Measurements from ENCODE around the gene SLC16A12. TPM values are rescaled to one million over a fixed set of nuclear protein-coding genes. Genes with fewer than 3 reads are reported as not detected.

The SLC16A12 gene
- total and polyA plus RNA-seq, 12 donors = 0.25 to 2.4 (median 0.53) TPM; not detected in 1

DNA sequence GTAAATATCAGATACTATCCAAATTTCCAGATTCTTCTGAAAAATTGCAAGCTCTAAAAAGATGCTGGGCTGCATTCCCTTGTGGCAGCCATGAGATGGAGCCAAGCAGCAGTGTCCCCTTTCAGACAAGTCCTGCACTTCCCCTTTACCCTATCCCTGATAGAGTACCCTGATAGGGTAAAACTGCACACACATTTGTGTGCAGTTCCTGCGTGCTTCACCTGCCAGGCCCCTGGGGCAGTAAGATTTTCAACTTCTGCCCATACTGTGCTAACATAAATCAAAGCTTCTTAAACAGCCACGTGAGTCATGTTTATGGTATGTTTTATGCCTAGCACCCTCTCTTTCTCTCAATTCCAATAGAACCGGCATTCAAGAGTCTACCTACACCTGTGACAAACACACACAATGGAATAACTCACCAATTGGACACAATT, 68.8 kb downstream of the SLC16A12 start:
- H3K27ac ChIP-seq = no peak overlapping the region
- H3K36me3 ChIP-seq (replicated peaks in 1 of 2) = no peaks in the 10 kb centered on the region
- DNase-seq = peak in 3 of 7 donors; percentile 24 to 31 (median 25)
- H3K4me1 ChIP-seq (replicated peaks in 1 of 2) = no peaks in the 10 kb centered on the region
- TF ChIP-seq, protein P1, sequence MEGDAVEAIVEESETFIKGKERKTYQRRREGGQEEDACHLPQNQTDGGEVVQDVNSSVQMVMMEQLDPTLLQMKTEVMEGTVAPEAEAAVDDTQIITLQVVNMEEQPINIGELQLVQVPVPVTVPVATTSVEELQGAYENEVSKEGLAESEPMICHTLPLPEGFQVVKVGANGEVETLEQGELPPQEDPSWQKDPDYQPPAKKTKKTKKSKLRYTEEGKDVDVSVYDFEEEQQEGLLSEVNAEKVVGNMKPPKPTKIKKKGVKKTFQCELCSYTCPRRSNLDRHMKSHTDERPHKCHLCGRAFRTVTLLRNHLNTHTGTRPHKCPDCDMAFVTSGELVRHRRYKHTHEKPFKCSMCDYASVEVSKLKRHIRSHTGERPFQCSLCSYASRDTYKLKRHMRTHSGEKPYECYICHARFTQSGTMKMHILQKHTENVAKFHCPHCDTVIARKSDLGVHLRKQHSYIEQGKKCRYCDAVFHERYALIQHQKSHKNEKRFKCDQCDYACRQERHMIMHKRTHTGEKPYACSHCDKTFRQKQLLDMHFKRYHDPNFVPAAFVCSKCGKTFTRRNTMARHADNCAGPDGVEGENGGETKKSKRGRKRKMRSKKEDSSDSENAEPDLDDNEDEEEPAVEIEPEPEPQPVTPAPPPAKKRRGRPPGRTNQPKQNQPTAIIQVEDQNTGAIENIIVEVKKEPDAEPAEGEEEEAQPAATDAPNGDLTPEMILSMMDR (IDR thresholded peaks at IDR 0.05) = peak in 4 of 6 experiments; percentile 35 to 57 (median 48)
- TF ChIP-seq POLR2A (IDR thresholded peaks at IDR 0.05) = no peak
- intact Hi-C loops (cut with DNase I) = no loop called here
- H3K4me3 ChIP-seq = no peak overlapping the region
- 33 to 48% (median 39%) methylated on average over 3 of the region's 3 CpGs for WGBS, 4 donors
- no peaks in the 10 kb centered on the region for H3K27me3 ChIP-seq
- H3K9me3 ChIP-seq (replicated peaks in 1 of 3) = no peaks in the 10 kb centered on the region

DNA sequence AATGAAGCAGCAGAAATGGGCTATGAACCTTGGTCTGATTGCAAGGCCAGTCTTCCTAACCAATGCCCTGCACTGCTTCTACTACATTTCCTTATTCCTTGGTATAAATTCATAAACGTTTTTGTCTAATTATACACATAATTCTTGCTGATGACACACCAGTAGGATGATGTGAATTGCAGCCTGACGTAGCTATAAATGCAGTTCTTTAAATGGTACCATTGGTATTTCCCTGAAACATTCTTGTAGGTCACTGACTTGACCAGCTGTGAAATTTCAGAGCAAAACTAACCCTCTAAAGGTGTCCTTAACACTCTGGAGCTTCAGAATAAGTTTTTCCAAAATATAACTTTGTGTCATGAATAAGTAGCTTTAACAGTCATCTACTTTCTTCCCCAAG, 70.2 kb downstream of the SLC16A12 start:
- no peak overlapping the region for H3K4me3 ChIP-seq
- no peaks in the 10 kb centered on the region for H3K4me1 ChIP-seq (replicated peaks in 1 of 2)
- no peaks in the 10 kb centered on the region for H3K9me3 ChIP-seq (replicated peaks in 1 of 3)
- H3K36me3 ChIP-seq (replicated peaks in 1 of 2) = no peaks in the 10 kb centered on the region
- intact Hi-C loops (cut with DNase I) = no loop called here
- WGBS, 4 donors = 43 to 60% (median 53%) methylated on average over 2 of the region's 2 CpGs
- no peak for DNase-seq
- TF ChIP-seq, protein P1 (IDR thresholded peaks at IDR 0.05) = no peak
- TF ChIP-seq POLR2A (IDR thresholded peaks at IDR 0.05) = no peak
- H3K27ac ChIP-seq = no peak overlapping the region
- H3K27me3 ChIP-seq = no peaks in the 10 kb centered on the region

DNA sequence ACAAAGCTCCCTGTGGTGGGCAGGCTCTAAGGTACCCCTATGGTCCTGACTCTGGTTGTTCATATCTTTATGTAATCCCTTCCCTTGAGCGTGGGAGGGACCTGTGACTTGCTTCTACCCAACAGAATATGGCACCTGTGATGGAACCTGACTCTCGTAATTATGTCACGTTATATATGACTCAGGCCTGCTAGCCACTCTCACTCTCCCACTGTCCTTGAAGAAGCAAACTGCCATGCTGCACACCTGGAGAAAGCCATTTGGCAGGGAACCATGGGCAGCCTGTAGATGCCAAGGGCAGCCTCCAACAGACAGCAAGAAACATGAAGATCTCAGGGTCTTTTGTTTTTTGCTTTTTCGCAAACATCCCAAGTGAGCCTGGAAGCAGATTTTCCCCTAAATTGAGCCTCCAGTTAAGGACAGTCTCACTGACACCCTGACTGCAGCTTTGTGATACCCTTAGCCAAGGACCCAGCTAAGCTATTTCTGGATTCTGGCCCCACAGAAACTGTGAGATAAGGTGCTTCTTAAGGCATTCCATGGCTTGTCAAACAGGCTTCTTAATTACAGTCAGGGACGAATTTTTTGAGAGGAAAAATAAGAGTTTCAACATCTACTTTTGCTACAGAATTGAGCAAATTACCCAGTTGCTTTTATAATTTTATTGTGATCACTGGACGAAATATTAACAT, 71.4 kb downstream of the SLC16A12 start:
- no peaks in the 10 kb centered on the region for H3K36me3 ChIP-seq (replicated peaks in 1 of 2)
- intact Hi-C loops (cut with DNase I) = no loop called here
- H3K9me3 ChIP-seq (replicated peaks in 1 of 3) = no peaks in the 10 kb centered on the region
- no peak for DNase-seq
- WGBS, 4 donors = 68 to 76% (median 73%) methylated on average over 6 of the region's 6 CpGs
- H3K27ac ChIP-seq = no peak overlapping the region
- H3K27me3 ChIP-seq = no peaks in the 10 kb centered on the region
- H3K4me1 ChIP-seq (replicated peaks in 1 of 2) = no peaks in the 10 kb centered on the region
- no peak for TF ChIP-seq POLR2A (IDR thresholded peaks at IDR 0.05)
- TF ChIP-seq, protein P1 (IDR thresholded peaks at IDR 0.05) = no peak
- no peak overlapping the region for H3K4me3 ChIP-seq

DNA sequence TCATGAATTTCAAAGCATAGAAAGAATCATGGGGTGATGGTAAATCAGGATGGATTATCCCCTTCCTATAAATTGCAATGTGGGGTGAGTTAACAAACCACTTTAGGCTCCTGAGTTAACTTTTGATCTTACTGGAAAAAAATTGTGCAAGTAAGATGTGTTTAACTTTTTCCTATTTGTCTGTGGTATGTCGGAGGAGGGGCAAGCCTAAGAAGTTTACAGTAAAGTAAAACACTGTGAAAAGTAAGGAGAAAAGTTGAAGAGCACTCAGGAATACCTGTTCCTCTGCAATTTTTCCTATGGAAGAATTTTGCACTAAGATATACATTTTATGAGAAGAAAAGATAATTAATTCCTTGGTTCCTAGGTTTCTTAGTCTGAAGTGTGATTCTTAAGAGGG, 76.6 kb downstream of the SLC16A12 start:
- no peak overlapping the region for H3K4me3 ChIP-seq
- H3K27me3 ChIP-seq = no peaks in the 10 kb centered on the region
- no peaks in the 10 kb centered on the region for H3K36me3 ChIP-seq (replicated peaks in 1 of 2)
- DNase-seq = no peak
- no peaks in the 10 kb centered on the region for H3K4me1 ChIP-seq (replicated peaks in 1 of 2)
- no peak overlapping the region for H3K27ac ChIP-seq
- no peaks in the 10 kb centered on the region for H3K9me3 ChIP-seq (replicated peaks in 1 of 3)
- intact Hi-C loops (cut with DNase I) = no loop called here
- TF ChIP-seq, protein P1 (IDR thresholded peaks at IDR 0.05) = no peak
- TF ChIP-seq POLR2A (IDR thresholded peaks at IDR 0.05) = no peak
- WGBS, 4 donors = 62 to 91% (median 85%) methylated on average over 1 of the region's 1 CpG
